Sigmoid colon (tissue), 4 donors: ENCODE results near the gene NOL4L.

Experiments
- POLR2A ChIP-seq, 2 donors: fragments of 450-650 bp; IDR thresholded peaks; one replicate each; pipeline ENCODE4 v1.6.1; 2016; ENCODE audit warnings: antibody characterized with exemption in 2 of 2, mild to moderate bottlenecking in 2 of 2, moderate library complexity in 2 of 2
- POLR2AphosphoS5 ChIP-seq, 4 donors: sonication (generic); formaldehyde crosslinking; IDR thresholded peaks; one replicate each; pipeline ENCODE4 v1.6.1; 2017; ENCODE audit warnings: antibody characterized with exemption in 4 of 4
- TF ChIP-seq, protein P1 (sequence below), 4 experiments: fragments of 450-650 bp in 3 of 4; fragments of 200-600 bp in 1 of 4; IDR thresholded peaks; one replicate each; pipeline ENCODE4 v1.5.1; 2016 to 2019; ENCODE audit warnings: antibody characterized with exemption in 4 of 4, mild to moderate bottlenecking in 3 of 4, moderate library complexity in 2 of 4

DNA sequence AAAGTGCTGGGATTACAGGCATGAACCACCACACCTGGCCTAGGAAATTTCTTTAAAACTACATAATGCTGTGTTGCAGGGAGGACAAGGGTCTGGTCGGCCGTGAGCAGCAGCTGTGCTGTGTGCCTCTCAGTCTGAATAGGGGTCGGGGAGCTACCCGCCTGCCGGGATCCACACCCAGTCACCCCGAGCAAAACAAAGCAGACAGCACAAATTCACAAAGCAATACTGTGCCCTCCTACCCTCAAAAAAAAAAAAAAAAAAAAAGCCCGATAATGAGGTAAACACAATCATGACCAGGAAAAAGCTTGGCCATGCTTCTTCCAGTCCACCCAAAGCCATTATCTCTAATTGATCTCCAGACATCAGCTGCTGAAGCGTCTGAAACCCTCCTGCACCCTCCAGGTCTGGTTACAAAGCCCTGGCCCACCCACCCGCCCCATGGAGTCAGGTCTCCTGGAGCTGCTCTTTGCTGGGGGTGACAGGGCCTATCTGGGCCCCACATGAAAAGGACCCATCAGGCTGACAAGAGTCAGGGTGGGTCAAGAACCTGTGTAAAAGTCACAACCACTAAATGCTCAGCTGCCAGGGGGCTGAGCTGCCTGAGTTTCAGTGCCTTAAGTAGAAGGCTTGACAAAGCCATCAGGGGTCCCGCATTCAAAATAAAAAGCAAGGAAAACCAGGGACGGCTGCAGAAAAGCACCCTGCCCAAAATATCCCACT is 88.2 kb downstream of the NOL4L start:
- TF ChIP-seq POLR2A (IDR thresholded peaks at IDR 0.05) = no peak
- TF ChIP-seq POLR2AphosphoS5 (IDR thresholded peaks at IDR 0.05) = no peak
- TF ChIP-seq, protein P1, sequence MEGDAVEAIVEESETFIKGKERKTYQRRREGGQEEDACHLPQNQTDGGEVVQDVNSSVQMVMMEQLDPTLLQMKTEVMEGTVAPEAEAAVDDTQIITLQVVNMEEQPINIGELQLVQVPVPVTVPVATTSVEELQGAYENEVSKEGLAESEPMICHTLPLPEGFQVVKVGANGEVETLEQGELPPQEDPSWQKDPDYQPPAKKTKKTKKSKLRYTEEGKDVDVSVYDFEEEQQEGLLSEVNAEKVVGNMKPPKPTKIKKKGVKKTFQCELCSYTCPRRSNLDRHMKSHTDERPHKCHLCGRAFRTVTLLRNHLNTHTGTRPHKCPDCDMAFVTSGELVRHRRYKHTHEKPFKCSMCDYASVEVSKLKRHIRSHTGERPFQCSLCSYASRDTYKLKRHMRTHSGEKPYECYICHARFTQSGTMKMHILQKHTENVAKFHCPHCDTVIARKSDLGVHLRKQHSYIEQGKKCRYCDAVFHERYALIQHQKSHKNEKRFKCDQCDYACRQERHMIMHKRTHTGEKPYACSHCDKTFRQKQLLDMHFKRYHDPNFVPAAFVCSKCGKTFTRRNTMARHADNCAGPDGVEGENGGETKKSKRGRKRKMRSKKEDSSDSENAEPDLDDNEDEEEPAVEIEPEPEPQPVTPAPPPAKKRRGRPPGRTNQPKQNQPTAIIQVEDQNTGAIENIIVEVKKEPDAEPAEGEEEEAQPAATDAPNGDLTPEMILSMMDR (IDR thresholded peaks at IDR 0.05) = no peak
